Endothelial cell (in vitro differentiated cells): ENCODE measurements around the gene CCL18. TPM values are rescaled to one million over a fixed set of nuclear protein-coding genes. Genes with fewer than 3 reads are reported as not detected.

Experiments used
- DNase-seq: peaks from one replicate; pipeline ENCODE4 v3.0.0; 2021; ENCODE audit warnings: low spot score
- H3K27ac Mint-ChIP-seq: one replicate; pipeline ENCODE4 v1.8.0; 2021; ENCODE audit warnings: mixed read lengths, inconsistent platforms; ENCODE audit not compliant: unreplicated experiment
- H3K27me3 Mint-ChIP-seq: one replicate; pipeline ENCODE4 v1.8.0; 2021; ENCODE audit warnings: mild to moderate bottlenecking, moderate library complexity, mixed read lengths, inconsistent platforms; ENCODE audit not compliant: unreplicated experiment
- H3K36me3 Mint-ChIP-seq: one replicate; pipeline ENCODE4 v1.8.0; 2021; ENCODE audit warnings: mild to moderate bottlenecking, low read depth, mixed read lengths, inconsistent platforms; ENCODE audit not compliant: unreplicated experiment
- H3K4me1 Mint-ChIP-seq: one replicate; pipeline ENCODE4 v1.8.0; 2021; ENCODE audit warnings: mild to moderate bottlenecking, mixed read lengths, inconsistent platforms; ENCODE audit not compliant: unreplicated experiment
- H3K4me3 Mint-ChIP-seq: one replicate; pipeline ENCODE4 v1.8.0; 2021; ENCODE audit warnings: mild to moderate bottlenecking, mixed read lengths, inconsistent platforms; ENCODE audit not compliant: unreplicated experiment
- H3K9me3 Mint-ChIP-seq: one replicate; pipeline ENCODE4 v1.8.0; 2021; ENCODE audit warnings: mixed read lengths, inconsistent platforms; ENCODE audit not compliant: unreplicated experiment
- total RNA-seq: library from RNA; stranded (reverse); fragmentation: NEBNext Ultra II Directional; extraction: Animal tissue kit (Norgen Biotek cat#: 25700); gene quantifications from one replicate; pipeline ENCODE4 v1.2.1, GENCODE V29; 2021; ENCODE audit not compliant: unreplicated experiment
- TF ChIP-seq, protein P1 (sequence below): fragments of 200-600 bp; sonication (generic); IDR thresholded peaks from one replicate; pipeline ENCODE4 v1.5.0; 2021; ENCODE audit warnings: antibody characterized with exemption; ENCODE audit not compliant: unreplicated experiment

The CCL18 gene
- total RNA-seq, 1 donor from 2014 or later = not detected

- H3K27me3 Mint-ChIP-seq = peaks cover 3% of the 10 kb centered on the region
- H3K9me3 Mint-ChIP-seq = no peaks in the 10 kb centered on the region
- no peak for DNase-seq
- no peak overlapping the region for H3K27ac Mint-ChIP-seq
- no peaks in the 10 kb centered on the region for H3K4me1 Mint-ChIP-seq
- TF ChIP-seq, protein P1, sequence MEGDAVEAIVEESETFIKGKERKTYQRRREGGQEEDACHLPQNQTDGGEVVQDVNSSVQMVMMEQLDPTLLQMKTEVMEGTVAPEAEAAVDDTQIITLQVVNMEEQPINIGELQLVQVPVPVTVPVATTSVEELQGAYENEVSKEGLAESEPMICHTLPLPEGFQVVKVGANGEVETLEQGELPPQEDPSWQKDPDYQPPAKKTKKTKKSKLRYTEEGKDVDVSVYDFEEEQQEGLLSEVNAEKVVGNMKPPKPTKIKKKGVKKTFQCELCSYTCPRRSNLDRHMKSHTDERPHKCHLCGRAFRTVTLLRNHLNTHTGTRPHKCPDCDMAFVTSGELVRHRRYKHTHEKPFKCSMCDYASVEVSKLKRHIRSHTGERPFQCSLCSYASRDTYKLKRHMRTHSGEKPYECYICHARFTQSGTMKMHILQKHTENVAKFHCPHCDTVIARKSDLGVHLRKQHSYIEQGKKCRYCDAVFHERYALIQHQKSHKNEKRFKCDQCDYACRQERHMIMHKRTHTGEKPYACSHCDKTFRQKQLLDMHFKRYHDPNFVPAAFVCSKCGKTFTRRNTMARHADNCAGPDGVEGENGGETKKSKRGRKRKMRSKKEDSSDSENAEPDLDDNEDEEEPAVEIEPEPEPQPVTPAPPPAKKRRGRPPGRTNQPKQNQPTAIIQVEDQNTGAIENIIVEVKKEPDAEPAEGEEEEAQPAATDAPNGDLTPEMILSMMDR = no peak
- H3K36me3 Mint-ChIP-seq = no peaks in the 10 kb centered on the region
- H3K4me3 Mint-ChIP-seq = no peak overlapping the region
Observed at GRCh38 chr17:36057911-36058310, 6.2 kb upstream of the CCL18 start.

DNA sequence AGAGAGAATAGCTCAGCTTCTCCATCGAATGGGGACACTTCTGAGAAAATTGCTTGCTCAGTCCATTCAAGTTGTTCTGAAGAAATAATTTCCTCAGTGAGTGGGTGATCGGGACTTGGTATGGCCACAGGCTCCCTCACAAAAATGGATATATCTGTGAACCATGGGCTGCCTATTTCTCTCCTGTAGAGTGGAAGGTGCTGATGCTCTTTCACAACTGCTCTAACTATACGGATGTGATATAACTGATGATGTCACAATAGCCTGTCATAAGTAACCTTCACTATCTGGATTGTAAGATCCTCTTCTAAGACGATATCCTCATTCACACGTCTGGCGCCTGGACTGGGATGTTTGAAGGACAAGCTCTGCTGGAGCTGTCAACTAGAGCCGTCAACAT is 4.7 kb upstream of the CCL18 start:
- Mint-ChIP-seq H3K36me3 (no peaks in the 10 kb centered on the region), H3K4me3 (no peak overlapping the region), H3K4me1 (no peaks in the 10 kb centered on the region), H3K9me3 (no peaks in the 10 kb centered on the region), H3K27me3 (peaks cover 3% of the 10 kb centered on the region), H3K27ac (no peak overlapping the region)
- no peak for DNase-seq
- TF ChIP-seq, protein P1 = no peak

DNA sequence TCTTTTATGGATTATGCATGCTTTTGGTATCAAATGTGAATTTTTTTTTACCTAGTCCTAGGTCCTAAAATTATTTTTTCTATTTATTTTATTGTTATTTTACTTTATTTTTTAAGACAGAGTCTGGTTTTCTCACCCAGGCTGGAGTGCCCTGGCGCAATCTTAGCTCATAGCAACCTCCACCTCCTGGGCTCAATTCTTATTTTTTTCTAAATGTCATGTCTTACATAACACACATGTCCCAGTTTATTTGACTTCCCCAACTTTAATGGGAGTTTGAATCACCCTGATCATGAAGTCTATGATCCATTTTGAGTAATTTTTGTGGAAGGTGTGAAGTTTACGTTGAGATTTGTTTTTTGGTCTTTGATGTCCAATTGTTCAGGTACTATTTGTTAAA is 3.3 kb upstream of the CCL18 start:
- no peaks in the 10 kb centered on the region for H3K9me3 Mint-ChIP-seq
- no peak overlapping the region for H3K27ac Mint-ChIP-seq
- H3K4me3 Mint-ChIP-seq = no peak overlapping the region
- DNase-seq = no peak
- H3K36me3 Mint-ChIP-seq = no peaks in the 10 kb centered on the region
- no peaks in the 10 kb centered on the region for H3K27me3 Mint-ChIP-seq
- TF ChIP-seq, protein P1 = no peak
- H3K4me1 Mint-ChIP-seq = no peaks in the 10 kb centered on the region

- Mint-ChIP-seq H3K36me3 (no peaks in the 10 kb centered on the region), H3K27me3 (peaks cover 3% of the 10 kb centered on the region), H3K4me3 (no peak overlapping the region), H3K4me1 (no peaks in the 10 kb centered on the region), H3K9me3 (no peaks in the 10 kb centered on the region), H3K27ac (no peak overlapping the region)
- no peak for DNase-seq
- TF ChIP-seq, protein P1 = no peak
Observed at GRCh38 chr17:36066365-36066985, 2.4 kb downstream of the CCL18 start.

- TF ChIP-seq, protein P1 = no peak
- DNase-seq = no peak
- Mint-ChIP-seq H3K4me3 (no peak overlapping the region), H3K27me3 (peaks cover 5% of the 10 kb centered on the region), H3K4me1 (no peaks in the 10 kb centered on the region), H3K36me3 (no peaks in the 10 kb centered on the region), H3K9me3 (no peaks in the 10 kb centered on the region), H3K27ac (no peak overlapping the region)
Observed at GRCh38 chr17:36068524-36068923, 4.5 kb downstream of the CCL18 start.
